ENCODE measurements around the gene SYCE3.

Gene SYCE3

DNA sequence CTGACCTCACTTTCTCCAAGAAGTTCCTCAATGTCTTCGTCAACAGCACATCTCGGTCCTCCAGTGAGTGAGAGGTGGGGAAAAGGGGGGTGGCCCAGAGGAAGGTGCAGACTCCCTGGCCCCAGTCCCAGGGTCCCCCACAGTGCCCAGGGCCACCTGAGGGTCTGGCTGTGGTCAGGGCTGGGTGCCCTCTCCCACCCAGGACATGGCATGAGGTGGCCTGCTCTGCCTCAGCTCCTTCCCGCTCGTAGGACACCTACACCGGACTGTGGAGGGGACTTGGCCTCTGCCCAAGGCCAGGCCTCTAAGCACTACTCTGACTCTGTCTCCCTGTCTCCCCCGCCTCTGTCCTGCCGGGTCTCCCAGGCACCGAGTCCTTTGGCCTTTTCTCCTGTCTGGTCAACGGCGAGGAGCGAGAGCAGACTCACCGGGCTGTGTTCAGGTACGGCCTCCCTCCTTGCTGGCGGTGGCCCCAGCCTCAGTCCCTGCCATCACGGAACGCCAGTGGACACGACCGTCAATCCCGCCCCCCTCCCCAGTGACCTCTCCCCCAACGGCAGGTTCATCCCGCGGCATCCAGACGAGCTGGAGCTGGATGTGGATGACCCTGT lies 42.4 kb upstream of the SYCE3 start:
- ATAC-seq (replicated peaks) (no peak), DNase-seq (no peak)
- H3K4me1 Mint-ChIP-seq = peaks cover 7 to 15% of the 10 kb centered on the region in 2 donors
- no peaks in the 10 kb centered on the region for H3K9me3 Mint-ChIP-seq
- H3K36me3 Mint-ChIP-seq = no peaks in the 10 kb centered on the region
- H3K27ac Mint-ChIP-seq = no peak overlapping the region
- no peak overlapping the region for H3K4me3 Mint-ChIP-seq
- peaks cover 72 to 79% of the 10 kb centered on the region in 2 donors for H3K27me3 Mint-ChIP-seq

DNA sequence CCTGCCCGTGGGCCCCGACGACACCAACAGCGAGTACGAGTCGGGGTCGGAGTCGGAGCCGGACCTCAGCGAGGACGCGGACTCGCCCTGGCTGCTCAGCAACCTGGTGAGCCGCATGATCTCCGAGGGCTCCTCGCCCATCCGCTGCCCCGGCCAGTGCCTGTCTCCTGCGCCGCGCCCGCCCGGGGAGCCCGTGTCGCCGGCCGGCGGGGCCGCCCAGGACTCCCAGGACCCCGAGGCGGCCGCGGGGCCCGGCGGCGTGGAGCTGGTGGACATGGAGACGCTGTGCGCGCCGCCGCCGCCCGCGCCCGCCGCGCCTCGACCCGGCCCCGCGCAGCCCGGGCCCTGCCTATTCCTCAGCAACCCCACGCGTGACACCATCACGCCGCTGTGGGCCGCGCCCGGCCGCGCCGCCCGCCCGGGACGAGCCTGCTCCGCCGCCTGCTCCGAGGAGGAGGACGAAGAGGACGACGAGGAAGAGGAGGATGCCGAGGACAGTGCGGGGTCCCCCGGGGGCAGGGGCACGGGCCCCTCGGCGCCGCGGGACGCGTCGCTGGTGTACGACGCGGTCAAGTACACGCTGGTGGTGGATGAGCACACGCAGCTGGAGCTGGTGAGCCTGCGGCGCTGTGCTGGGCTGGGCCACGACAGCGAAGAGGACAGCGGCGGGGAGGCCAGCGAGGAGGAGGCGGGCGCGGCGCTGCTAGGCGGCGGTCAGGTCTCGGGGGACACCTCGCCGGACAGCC lies 41.7 kb upstream of the SYCE3 start:
- Mint-ChIP-seq H3K9me3 (no peaks in the 10 kb centered on the region), H3K27ac (no peak overlapping the region), H3K4me1 (peaks cover 11 to 20% of the 10 kb centered on the region in 2 donors), H3K4me3 (no peak overlapping the region), H3K36me3 (peaks cover 4% of the 10 kb centered on the region in 2 donors), H3K27me3 (peaks cover 73 to 79% of the 10 kb centered on the region in 2 donors)
- no peak for DNase-seq
- no peak for ATAC-seq (replicated peaks)

- H3K36me3 Mint-ChIP-seq = peaks cover 4% of the 10 kb centered on the region in 2 donors
- H3K9me3 Mint-ChIP-seq = no peaks in the 10 kb centered on the region
- H3K4me3 Mint-ChIP-seq = no peak overlapping the region
- ATAC-seq (replicated peaks) (no peak), DNase-seq (no peak)
- peaks cover 11 to 20% of the 10 kb centered on the region in 2 donors for H3K4me1 Mint-ChIP-seq
- no peak overlapping the region for H3K27ac Mint-ChIP-seq
- peaks cover 65 to 72% of the 10 kb centered on the region in 2 donors for H3K27me3 Mint-ChIP-seq
Measured at GRCh38 chr22:50603511-50604255, 41.0 kb upstream of the SYCE3 start.

DNA sequence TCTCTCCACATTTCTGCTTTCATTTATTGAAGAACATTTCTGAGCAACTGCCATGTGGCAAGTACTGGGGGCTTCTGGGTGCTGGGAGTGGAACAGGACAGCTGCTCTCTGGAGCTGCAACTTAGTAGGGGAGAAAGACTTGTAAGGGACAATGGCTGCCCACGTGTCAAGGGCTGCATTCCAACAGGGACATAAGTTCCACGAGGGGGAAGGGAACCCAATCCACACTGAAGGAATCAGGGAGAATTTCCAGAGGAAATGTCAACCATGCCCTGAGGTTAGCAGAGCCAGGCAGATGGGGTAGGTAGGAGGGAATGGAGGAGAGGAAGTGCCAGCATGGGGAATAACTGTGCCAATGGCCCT lies 39.6 kb upstream of the SYCE3 start:
- Mint-ChIP-seq H3K4me1 (peaks cover 11 to 20% of the 10 kb centered on the region in 2 donors), H3K27ac (no peak overlapping the region), H3K4me3 (peak overlapping the region in 1 of 2 donors; percentile 60), H3K27me3 (peaks cover 61 to 71% of the 10 kb centered on the region in 2 donors), H3K9me3 (no peaks in the 10 kb centered on the region), H3K36me3 (peaks cover 7 to 8% of the 10 kb centered on the region in 2 donors)
- ATAC-seq (replicated peaks) (no peak), DNase-seq (no peak)

GRCh38 chr22:50601669-50602337 lies 39.1 kb upstream of the SYCE3 start:
- no peak for ATAC-seq (replicated peaks)
- DNase-seq = no peak
- no peaks in the 10 kb centered on the region for H3K9me3 Mint-ChIP-seq
- peak overlapping the region; percentile 33 for H3K27ac Mint-ChIP-seq
- H3K4me1 Mint-ChIP-seq = peaks cover 11 to 20% of the 10 kb centered on the region in 2 donors
- H3K4me3 Mint-ChIP-seq = peak overlapping the region; percentile 60 to 64
- H3K36me3 Mint-ChIP-seq = peaks cover 12 to 13% of the 10 kb centered on the region in 2 donors
- peaks cover 61 to 71% of the 10 kb centered on the region in 2 donors for H3K27me3 Mint-ChIP-seq

GRCh38 chr22:50600967-50601668 lies 38.4 kb upstream of the SYCE3 start:
- H3K27me3 Mint-ChIP-seq = peaks cover 56 to 66% of the 10 kb centered on the region in 2 donors
- no peak overlapping the region for H3K27ac Mint-ChIP-seq
- peaks cover 11 to 20% of the 10 kb centered on the region in 2 donors for H3K4me1 Mint-ChIP-seq
- H3K36me3 Mint-ChIP-seq = peaks cover 14 to 19% of the 10 kb centered on the region in 2 donors
- DNase-seq (no peak), ATAC-seq (replicated peaks) (no peak)
- H3K9me3 Mint-ChIP-seq = no peaks in the 10 kb centered on the region
- H3K4me3 Mint-ChIP-seq = peak overlapping the region in 1 of 2 donors; percentile 64

- H3K4me1 Mint-ChIP-seq = peaks cover 11 to 20% of the 10 kb centered on the region in 2 donors
- H3K4me3 Mint-ChIP-seq = peak within 1 kb of the TSS; percentile 60 to 64
- no peaks in the 10 kb centered on the region for H3K9me3 Mint-ChIP-seq
- ATAC-seq (replicated peaks) (peak; percentile 24 to 33), DNase-seq (no peak)
- H3K36me3 Mint-ChIP-seq = peaks cover 14 to 19% of the 10 kb centered on the region in 2 donors
- peak within 1 kb of the TSS; percentile 31 for H3K27ac Mint-ChIP-seq
- H3K27me3 Mint-ChIP-seq = peaks cover 51 to 60% of the 10 kb centered on the region in 2 donors
Measured at GRCh38 chr22:50600538-50600937, 37.8 kb upstream of the SYCE3 start, which contains the start of gene MAPK8IP2. Gene MAPK8IP2 (plus strand): TSS chr22:50600793. CDS start chr22:50600819, 26 bp downstream.

- H3K4me3 Mint-ChIP-seq = peak overlapping the region; percentile 39 to 46
- H3K4me1 Mint-ChIP-seq = peaks cover 11 to 20% of the 10 kb centered on the region in 2 donors
- H3K36me3 Mint-ChIP-seq = peaks cover 17 to 19% of the 10 kb centered on the region in 2 donors
- H3K27ac Mint-ChIP-seq = peak overlapping the region; percentile 31
- H3K27me3 Mint-ChIP-seq = peaks cover 45 to 54% of the 10 kb centered on the region in 2 donors
- H3K9me3 Mint-ChIP-seq = no peaks in the 10 kb centered on the region
- DNase-seq (peak; percentile 31), ATAC-seq (replicated peaks) (peak; percentile 78 to 79)
Measured at GRCh38 chr22:50599816-50600455, 37.2 kb upstream of the SYCE3 start.

DNA sequence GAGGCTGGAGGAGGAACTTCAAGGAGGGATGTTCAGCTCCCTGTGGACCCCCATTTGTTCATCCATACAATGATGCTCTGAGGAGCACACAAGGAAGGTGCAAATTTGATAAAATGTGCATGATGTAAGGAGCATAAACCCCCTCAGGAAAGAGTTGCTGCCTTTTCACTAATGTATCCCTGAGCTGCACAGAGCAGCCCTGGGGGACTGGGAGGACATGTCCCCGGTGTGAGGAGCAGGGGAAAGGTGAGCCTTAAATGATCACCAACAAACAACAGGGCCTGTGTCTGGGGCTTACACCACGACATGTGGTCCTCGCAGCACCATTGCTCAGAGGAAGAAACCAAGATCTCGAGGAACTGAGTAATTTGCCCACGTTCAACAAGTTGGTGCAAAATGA lies 34.4 kb upstream of the SYCE3 start:
- Mint-ChIP-seq H3K36me3 (peaks cover 19 to 24% of the 10 kb centered on the region in 2 donors), H3K27ac (no peak overlapping the region), H3K27me3 (peaks cover 29 to 34% of the 10 kb centered on the region in 2 donors), H3K4me1 (peaks cover 6 to 12% of the 10 kb centered on the region in 2 donors), H3K4me3 (no peak overlapping the region), H3K9me3 (no peaks in the 10 kb centered on the region)
- ATAC-seq (replicated peaks) (no peak), DNase-seq (no peak)

DNA sequence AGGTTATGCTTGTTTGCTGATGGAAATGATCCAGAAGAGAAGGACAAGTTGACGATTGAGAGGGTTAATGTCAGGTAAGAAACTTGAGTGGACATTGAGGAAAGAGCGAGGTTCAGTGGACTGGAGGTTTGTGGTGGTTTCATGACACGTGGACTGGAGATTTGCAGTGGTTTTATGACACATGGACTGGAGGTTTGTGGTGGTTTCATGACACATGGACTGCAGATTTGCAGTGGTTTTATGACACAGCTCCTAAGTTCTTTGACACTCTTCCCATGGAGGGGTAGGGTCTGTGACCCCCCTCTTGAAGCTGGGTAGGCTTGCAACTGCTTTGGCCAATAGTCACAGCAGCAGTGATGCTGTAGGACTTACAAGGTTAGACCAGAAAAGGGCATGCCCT lies 32.5 kb upstream of the SYCE3 start:
- ATAC-seq (replicated peaks) = no peak
- peaks cover 4 to 5% of the 10 kb centered on the region in 2 donors for H3K4me1 Mint-ChIP-seq
- peaks cover 20 to 34% of the 10 kb centered on the region in 2 donors for H3K36me3 Mint-ChIP-seq
- no peak for DNase-seq
- H3K27me3 Mint-ChIP-seq = peaks cover 19 to 26% of the 10 kb centered on the region in 2 donors
- no peak overlapping the region for H3K4me3 Mint-ChIP-seq
- H3K27ac Mint-ChIP-seq = no peak overlapping the region
- H3K9me3 Mint-ChIP-seq = no peaks in the 10 kb centered on the region

DNA sequence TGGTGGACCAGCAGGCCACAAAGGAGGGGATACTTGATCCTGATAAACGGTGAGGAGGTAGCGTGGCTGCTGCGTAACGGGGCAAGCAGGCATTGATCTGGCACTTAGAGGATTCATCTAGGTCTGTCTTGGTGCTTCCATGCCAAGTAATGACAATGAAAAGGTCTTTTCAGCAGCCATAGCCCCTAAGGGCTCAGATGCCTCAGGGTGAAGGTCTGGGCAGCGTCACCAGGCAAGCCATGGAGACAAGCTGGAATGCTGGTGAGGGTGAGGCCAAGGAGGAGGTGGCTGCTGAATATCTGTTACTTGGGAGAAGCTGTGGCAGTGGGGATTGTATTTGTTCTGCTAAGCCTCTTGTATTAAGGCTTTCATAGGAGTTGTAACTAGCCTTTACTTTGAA lies 24.7 kb upstream of the SYCE3 start:
- Mint-ChIP-seq H3K27ac (no peak overlapping the region), H3K4me3 (no peak overlapping the region)
- ATAC-seq (replicated peaks) = no peak

GRCh38 chr22:50586416-50586815 lies 23.7 kb upstream of the SYCE3 start:
- no peak overlapping the region for H3K27ac Mint-ChIP-seq
- no peaks in the 10 kb centered on the region for H3K27me3 Mint-ChIP-seq
- ATAC-seq (replicated peaks) (no peak), DNase-seq (no peak)
- H3K4me3 Mint-ChIP-seq = no peak overlapping the region
- peaks cover 4 to 14% of the 10 kb centered on the region in 2 donors for H3K36me3 Mint-ChIP-seq
- H3K9me3 Mint-ChIP-seq = no peaks in the 10 kb centered on the region
- peaks cover 7 to 15% of the 10 kb centered on the region in 2 donors for H3K4me1 Mint-ChIP-seq

More for the DNA sequence above, 24.7 kb upstream of the SYCE3 start:
- Mint-ChIP-seq H3K9me3 (no peaks in the 10 kb centered on the region), H3K36me3 (peaks cover 7 to 19% of the 10 kb centered on the region in 2 donors), H3K27me3 (no peaks in the 10 kb centered on the region), H3K4me1 (peaks cover 4 to 9% of the 10 kb centered on the region in 2 donors)
- DNase-seq = no peak

DNA sequence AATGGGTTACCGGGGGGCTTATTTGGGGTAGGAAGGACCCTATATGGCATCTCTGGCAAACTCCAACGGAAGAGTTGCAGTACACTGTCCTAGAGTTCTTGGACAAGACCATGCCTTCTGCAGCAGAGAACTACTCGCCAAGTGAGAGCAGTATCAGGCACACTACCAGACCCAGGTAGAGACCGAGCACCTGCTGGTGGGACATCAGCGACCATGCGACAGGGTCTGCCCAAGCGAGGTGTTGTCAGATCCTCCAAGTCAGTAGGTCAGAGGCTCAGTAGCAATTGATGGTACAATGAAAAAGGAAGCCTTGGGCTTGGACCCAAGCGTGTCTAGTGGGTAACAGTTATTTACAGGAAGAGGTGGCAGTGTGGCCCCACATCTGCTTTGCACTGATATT lies 23.1 kb upstream of the SYCE3 start:
- no peak for DNase-seq
- Mint-ChIP-seq H3K27ac (no peak overlapping the region), H3K27me3 (no peaks in the 10 kb centered on the region), H3K4me1 (peaks cover 8 to 18% of the 10 kb centered on the region in 2 donors), H3K4me3 (no peak overlapping the region), H3K9me3 (no peaks in the 10 kb centered on the region), H3K36me3 (peaks cover 4 to 8% of the 10 kb centered on the region in 2 donors)
- ATAC-seq (replicated peaks) = no peak
